Measurements from ENCODE around the gene MEPCE. TPM values are rescaled to one million over a fixed set of nuclear protein-coding genes. Genes with fewer than 3 reads are reported as not detected.
A peak's percentile ranks its signal among the peaks of the same experiment; 100 is the strongest.

MEPCE gene
- total and polyA plus RNA-seq, 9 of the 15 experiments (the other 6 are each of a cell fraction or from before 2014, with no cell fraction given), result 10.9 to 76.3 (median 44.1) TPM

DNA sequence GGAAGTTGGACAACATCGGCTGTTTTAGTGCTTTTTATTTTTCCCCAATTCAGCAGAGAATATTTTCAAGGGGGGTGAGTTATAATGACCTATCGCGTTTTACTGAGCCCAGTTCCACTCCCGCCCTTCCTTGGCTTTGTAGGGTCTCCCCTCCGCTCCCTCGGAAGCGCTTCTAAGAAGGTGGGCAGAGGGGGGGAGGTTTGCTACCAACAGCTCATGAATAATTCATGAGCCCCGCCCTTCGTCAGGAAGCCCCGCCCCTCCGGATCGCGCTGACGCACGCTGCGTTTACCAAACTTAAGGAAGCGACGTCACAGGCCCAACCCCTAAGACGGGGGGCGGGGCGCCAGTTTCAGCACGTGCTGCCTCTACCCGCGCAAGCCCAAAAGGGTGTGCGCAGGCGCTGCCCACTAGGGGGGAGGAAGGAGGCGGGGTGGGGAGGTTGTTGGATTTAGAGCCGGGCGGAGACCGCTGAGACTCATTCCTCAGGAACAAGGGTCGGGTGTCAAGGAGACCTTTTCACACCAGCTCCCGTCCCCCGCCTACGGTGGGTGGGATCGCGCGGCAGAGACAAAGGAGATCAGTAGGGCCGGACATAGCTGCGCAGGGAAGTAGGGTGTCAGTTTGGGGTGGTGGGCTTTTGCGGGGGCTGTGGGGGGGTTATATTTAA is 529 bp upstream of the MEPCE start (continued):
- TF ChIP-seq, protein P1, sequence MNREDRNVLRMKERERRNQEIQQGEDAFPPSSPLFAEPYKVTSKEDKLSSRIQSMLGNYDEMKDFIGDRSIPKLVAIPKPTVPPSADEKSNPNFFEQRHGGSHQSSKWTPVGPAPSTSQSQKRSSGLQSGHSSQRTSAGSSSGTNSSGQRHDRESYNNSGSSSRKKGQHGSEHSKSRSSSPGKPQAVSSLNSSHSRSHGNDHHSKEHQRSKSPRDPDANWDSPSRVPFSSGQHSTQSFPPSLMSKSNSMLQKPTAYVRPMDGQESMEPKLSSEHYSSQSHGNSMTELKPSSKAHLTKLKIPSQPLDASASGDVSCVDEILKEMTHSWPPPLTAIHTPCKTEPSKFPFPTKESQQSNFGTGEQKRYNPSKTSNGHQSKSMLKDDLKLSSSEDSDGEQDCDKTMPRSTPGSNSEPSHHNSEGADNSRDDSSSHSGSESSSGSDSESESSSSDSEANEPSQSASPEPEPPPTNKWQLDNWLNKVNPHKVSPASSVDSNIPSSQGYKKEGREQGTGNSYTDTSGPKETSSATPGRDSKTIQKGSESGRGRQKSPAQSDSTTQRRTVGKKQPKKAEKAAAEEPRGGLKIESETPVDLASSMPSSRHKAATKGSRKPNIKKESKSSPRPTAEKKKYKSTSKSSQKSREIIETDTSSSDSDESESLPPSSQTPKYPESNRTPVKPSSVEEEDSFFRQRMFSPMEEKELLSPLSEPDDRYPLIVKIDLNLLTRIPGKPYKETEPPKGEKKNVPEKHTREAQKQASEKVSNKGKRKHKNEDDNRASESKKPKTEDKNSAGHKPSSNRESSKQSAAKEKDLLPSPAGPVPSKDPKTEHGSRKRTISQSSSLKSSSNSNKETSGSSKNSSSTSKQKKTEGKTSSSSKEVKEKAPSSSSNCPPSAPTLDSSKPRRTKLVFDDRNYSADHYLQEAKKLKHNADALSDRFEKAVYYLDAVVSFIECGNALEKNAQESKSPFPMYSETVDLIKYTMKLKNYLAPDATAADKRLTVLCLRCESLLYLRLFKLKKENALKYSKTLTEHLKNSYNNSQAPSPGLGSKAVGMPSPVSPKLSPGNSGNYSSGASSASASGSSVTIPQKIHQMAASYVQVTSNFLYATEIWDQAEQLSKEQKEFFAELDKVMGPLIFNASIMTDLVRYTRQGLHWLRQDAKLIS (CRISPR knock-in tag; IDR thresholded peaks at IDR 0.05), result peak; percentile 91
- TF ChIP-seq, protein P2, sequence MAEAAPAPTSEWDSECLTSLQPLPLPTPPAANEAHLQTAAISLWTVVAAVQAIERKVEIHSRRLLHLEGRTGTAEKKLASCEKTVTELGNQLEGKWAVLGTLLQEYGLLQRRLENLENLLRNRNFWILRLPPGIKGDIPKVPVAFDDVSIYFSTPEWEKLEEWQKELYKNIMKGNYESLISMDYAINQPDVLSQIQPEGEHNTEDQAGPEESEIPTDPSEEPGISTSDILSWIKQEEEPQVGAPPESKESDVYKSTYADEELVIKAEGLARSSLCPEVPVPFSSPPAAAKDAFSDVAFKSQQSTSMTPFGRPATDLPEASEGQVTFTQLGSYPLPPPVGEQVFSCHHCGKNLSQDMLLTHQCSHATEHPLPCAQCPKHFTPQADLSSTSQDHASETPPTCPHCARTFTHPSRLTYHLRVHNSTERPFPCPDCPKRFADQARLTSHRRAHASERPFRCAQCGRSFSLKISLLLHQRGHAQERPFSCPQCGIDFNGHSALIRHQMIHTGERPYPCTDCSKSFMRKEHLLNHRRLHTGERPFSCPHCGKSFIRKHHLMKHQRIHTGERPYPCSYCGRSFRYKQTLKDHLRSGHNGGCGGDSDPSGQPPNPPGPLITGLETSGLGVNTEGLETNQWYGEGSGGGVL (CRISPR knock-in tag; IDR thresholded peaks at IDR 0.05), result no peak
- TF ChIP-seq SIN3A (IDR thresholded peaks at IDR 0.05; ENCODE audit: borderline replicate concordance in 2 of 2, control insufficient read depth in 1 of 2, low read depth in 2 of 2, low read length in 2 of 2) (peak in 1 of 2 experiments; percentile 35; a peak in 2 of 4 replicates), ZNF764 (CRISPR knock-in tag; IDR thresholded peaks at IDR 0.05; ENCODE audit: low read depth) (0 out of 2 replicates have a peak, but pooled peaks have one; percentile 66), ZNF41 (CRISPR knock-in tag; conservative IDR thresholded peaks at IDR 0.05) (no peak), MAFG (tag; conservative IDR thresholded peaks at IDR 0.05) (peak; percentile 66), NR4A1 (CRISPR knock-in tag; IDR thresholded peaks at IDR 0.05) (no peak), NR4A1 (tag; IDR thresholded peaks at IDR 0.05) (no peak), SMARCB1 (IDR thresholded peaks at IDR 0.05; ENCODE audit: insufficient read length, low read depth) (no peak)
- TF ChIP-seq, protein P3, sequence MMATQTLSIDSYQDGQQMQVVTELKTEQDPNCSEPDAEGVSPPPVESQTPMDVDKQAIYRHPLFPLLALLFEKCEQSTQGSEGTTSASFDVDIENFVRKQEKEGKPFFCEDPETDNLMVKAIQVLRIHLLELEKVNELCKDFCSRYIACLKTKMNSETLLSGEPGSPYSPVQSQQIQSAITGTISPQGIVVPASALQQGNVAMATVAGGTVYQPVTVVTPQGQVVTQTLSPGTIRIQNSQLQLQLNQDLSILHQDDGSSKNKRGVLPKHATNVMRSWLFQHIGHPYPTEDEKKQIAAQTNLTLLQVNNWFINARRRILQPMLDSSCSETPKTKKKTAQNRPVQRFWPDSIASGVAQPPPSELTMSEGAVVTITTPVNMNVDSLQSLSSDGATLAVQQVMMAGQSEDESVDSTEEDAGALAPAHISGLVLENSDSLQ (IDR thresholded peaks at IDR 0.05), result peak; percentile 46; the same call in 1 of the 2 replicates
- TF ChIP-seq, protein P4, sequence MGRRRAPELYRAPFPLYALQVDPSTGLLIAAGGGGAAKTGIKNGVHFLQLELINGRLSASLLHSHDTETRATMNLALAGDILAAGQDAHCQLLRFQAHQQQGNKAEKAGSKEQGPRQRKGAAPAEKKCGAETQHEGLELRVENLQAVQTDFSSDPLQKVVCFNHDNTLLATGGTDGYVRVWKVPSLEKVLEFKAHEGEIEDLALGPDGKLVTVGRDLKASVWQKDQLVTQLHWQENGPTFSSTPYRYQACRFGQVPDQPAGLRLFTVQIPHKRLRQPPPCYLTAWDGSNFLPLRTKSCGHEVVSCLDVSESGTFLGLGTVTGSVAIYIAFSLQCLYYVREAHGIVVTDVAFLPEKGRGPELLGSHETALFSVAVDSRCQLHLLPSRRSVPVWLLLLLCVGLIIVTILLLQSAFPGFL (CRISPR knock-in tag; IDR thresholded peaks at IDR 0.05), result 0 out of 2 replicates have a peak, but pooled peaks have one; percentile 68
- TF ChIP-seq, protein P5, sequence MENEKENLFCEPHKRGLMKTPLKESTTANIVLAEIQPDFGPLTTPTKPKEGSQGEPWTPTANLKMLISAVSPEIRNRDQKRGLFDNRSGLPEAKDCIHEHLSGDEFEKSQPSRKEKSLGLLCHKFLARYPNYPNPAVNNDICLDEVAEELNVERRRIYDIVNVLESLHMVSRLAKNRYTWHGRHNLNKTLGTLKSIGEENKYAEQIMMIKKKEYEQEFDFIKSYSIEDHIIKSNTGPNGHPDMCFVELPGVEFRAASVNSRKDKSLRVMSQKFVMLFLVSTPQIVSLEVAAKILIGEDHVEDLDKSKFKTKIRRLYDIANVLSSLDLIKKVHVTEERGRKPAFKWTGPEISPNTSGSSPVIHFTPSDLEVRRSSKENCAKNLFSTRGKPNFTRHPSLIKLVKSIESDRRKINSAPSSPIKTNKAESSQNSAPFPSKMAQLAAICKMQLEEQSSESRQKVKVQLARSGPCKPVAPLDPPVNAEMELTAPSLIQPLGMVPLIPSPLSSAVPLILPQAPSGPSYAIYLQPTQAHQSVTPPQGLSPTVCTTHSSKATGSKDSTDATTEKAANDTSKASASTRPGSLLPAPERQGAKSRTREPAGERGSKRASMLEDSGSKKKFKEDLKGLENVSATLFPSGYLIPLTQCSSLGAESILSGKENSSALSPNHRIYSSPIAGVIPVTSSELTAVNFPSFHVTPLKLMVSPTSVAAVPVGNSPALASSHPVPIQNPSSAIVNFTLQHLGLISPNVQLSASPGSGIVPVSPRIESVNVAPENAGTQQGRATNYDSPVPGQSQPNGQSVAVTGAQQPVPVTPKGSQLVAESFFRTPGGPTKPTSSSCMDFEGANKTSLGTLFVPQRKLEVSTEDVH (IDR thresholded peaks at IDR 0.05; ENCODE audit: low read depth, partially characterized antibody), result peak; percentile 62
